Spleen (tissue), 7 donors: ENCODE results near the gene B4GALT2.

Experiments
- POLR2A ChIP-seq, 3 donors: fragments of 450-650 bp; IDR thresholded peaks; one replicate each; pipeline ENCODE4 v1.5.1; 2017; ENCODE audit warnings: antibody characterized with exemption in 3 of 3, mild to moderate bottlenecking in 1 of 3
- POLR2AphosphoS5 ChIP-seq, 3 donors: sonication (generic); formaldehyde crosslinking; IDR thresholded peaks; one replicate each; pipeline ENCODE4 v1.5.1; 2017; ENCODE audit warnings: antibody characterized with exemption in 3 of 3
- TF ChIP-seq, protein P1 (sequence below), 11 experiments: fragments of 200-600 bp in 7 of 11; fragments of 450-650 bp in 4 of 11; sonication (generic) in 4 of 11; IDR thresholded peaks in 8 of 11; conservative IDR thresholded peaks in 3 of 11; 1 replicate in 7 of 11; 2 replicates in 4 of 11; pipeline versions ENCODE4 v1.4.0 to v1.8.0; 2016 to 2021; ENCODE audit warnings: antibody characterized with exemption in 11 of 11, inconsistent platforms in 4 of 11, mild to moderate bottlenecking in 1 of 11
- donor health status: DM: no; HTN: no; CAD: no; lungs with moderate emphysema.
- donor health status: DM: no; HTN: no; CAD: no.
- donor health status: DM: no; HTN: no; CAD: no.

DNA sequence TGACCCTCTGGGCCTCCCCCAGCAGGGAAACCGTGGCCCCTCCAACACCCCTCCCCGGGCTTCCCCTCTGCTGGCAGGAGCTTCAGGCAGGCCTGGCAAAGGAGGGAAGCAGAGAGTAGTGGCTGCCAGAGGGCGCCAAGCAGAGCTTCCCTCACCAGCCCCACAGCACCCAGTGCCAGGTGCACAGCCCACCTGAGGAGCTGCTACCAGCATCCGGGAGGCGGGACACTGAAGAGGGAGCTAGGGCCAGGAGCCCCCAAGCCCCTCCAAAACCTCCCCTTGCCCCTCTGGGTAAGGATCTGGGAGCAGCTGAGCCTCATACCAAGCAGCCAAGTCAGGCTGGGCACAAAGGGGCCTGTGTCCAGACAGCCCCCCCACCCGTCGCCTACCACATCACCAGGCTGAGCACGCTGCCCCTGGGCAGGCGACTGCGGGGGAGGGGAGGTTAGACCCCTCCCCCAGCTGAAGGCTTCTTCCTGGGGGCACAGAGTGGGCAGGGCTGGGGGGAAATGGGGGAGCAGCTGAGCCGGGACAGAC lies 32.0 kb downstream of the B4GALT2 start:
- TF ChIP-seq, protein P1, sequence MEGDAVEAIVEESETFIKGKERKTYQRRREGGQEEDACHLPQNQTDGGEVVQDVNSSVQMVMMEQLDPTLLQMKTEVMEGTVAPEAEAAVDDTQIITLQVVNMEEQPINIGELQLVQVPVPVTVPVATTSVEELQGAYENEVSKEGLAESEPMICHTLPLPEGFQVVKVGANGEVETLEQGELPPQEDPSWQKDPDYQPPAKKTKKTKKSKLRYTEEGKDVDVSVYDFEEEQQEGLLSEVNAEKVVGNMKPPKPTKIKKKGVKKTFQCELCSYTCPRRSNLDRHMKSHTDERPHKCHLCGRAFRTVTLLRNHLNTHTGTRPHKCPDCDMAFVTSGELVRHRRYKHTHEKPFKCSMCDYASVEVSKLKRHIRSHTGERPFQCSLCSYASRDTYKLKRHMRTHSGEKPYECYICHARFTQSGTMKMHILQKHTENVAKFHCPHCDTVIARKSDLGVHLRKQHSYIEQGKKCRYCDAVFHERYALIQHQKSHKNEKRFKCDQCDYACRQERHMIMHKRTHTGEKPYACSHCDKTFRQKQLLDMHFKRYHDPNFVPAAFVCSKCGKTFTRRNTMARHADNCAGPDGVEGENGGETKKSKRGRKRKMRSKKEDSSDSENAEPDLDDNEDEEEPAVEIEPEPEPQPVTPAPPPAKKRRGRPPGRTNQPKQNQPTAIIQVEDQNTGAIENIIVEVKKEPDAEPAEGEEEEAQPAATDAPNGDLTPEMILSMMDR (IDR thresholded peaks at IDR 0.05 in 8 of 11, conservative IDR thresholded peaks at IDR 0.05 in 3 of 11) = no peak
- TF ChIP-seq POLR2A (IDR thresholded peaks at IDR 0.05) (no peak), POLR2AphosphoS5 (IDR thresholded peaks at IDR 0.05) (no peak)
